Astrocyte (in vitro differentiated cells and primary cell): ENCODE results near the gene MLST8. TPM values are rescaled to one million over a fixed set of nuclear protein-coding genes. Genes with fewer than 3 reads are reported as not detected.

Source experiments
- DNase-seq: peaks from one replicate; pipeline ENCODE4 v3.0.0-alpha.2; 2010; ENCODE audit warnings: low read depth
- FAIRE-seq: peaks from 2 replicates; lab custom pipeline; 2011; peaks lifted over from hg19 to GRCh38; lab: Jason Lieb, UNC
- H2AFZ ChIP-seq: 2 replicates; pipeline ENCODE4 v1.6.0; 2012; ENCODE audit warnings: low read depth, low read length, inconsistent platforms
- H3K27ac ChIP-seq: 2 replicates; pipeline ENCODE4 v1.5.1; 2011; ENCODE audit warnings: low read depth, low read length, inconsistent platforms
- H3K27me3 ChIP-seq: 2 replicates; pipeline ENCODE4 v1.6.0; 2011; ENCODE audit warnings: low read length, inconsistent platforms; ENCODE audit not compliant: insufficient read depth
- H3K36me3 ChIP-seq: 2 replicates; pipeline ENCODE4 v1.5.1; 2011; ENCODE audit warnings: low read length, inconsistent platforms; ENCODE audit not compliant: insufficient read depth
- H3K4me1 ChIP-seq: 2 replicates; pipeline ENCODE4 v1.5.1; 2011; ENCODE audit warnings: low read length, inconsistent platforms; ENCODE audit not compliant: insufficient read depth
- H3K4me2 ChIP-seq: 2 replicates; pipeline ENCODE4 v1.6.0; 2012; ENCODE audit warnings: low read length, inconsistent platforms
- H3K4me3 ChIP-seq: 2 replicates; pipeline ENCODE4 v1.5.1; 2011; ENCODE audit warnings: low read depth, mild to moderate bottlenecking, low read length, inconsistent platforms; ENCODE audit not compliant: insufficient read depth
- H3K79me2 ChIP-seq: 2 replicates; pipeline ENCODE4 v1.6.0; 2012; ENCODE audit warnings: mild to moderate bottlenecking, low read length, inconsistent platforms; ENCODE audit not compliant: insufficient read depth
- H3K9ac ChIP-seq: 2 replicates; pipeline ENCODE4 v1.6.0; 2012; ENCODE audit warnings: mild to moderate bottlenecking, low read length, inconsistent platforms
- H3K9me3 ChIP-seq: 2 replicates; pipeline ENCODE4 v1.5.1; 2012; ENCODE audit warnings: low read depth, mild to moderate bottlenecking, low read length, inconsistent platforms; ENCODE audit not compliant: insufficient read depth
- H4K20me1 ChIP-seq: 2 replicates; pipeline ENCODE4 v1.6.0; 2012; ENCODE audit warnings: low read length, inconsistent platforms; ENCODE audit not compliant: insufficient read depth
- H3K27ac Mint-ChIP-seq: one replicate; pipeline ENCODE4 v1.8.0; 2021; ENCODE audit warnings: mild to moderate bottlenecking, mixed read lengths; ENCODE audit not compliant: unreplicated experiment
- H3K27me3 Mint-ChIP-seq: one replicate; pipeline ENCODE4 v1.8.0; 2021; ENCODE audit warnings: low read depth, mixed read lengths; ENCODE audit not compliant: unreplicated experiment
- H3K36me3 Mint-ChIP-seq: one replicate; pipeline ENCODE4 v1.8.0; 2021; ENCODE audit warnings: low read depth, mixed read lengths; ENCODE audit not compliant: unreplicated experiment
- H3K4me1 Mint-ChIP-seq: one replicate; pipeline ENCODE4 v1.8.0; 2021; ENCODE audit warnings: low read depth, mixed read lengths; ENCODE audit not compliant: unreplicated experiment
- H3K4me3 Mint-ChIP-seq: one replicate; pipeline ENCODE4 v1.8.0; 2021; ENCODE audit warnings: mild to moderate bottlenecking, moderate library complexity, mixed read lengths; ENCODE audit not compliant: unreplicated experiment
- H3K9me3 Mint-ChIP-seq: one replicate; pipeline ENCODE4 v1.8.0; 2021; ENCODE audit warnings: mild to moderate bottlenecking, mixed read lengths; ENCODE audit not compliant: unreplicated experiment
- CTCF ChIP-seq: IDR thresholded peaks from 2 replicates; pipeline ENCODE4 v1.5.1; 2011; ENCODE audit warnings: low read depth, mild to moderate bottlenecking, inconsistent platforms, low read length, moderate library complexity; ENCODE audit not compliant: insufficient read depth
- EZH2 ChIP-seq: IDR thresholded peaks from 2 replicates; pipeline ENCODE4 v1.6.1; 2012; ENCODE audit warnings: mild to moderate bottlenecking, low read length, inconsistent platforms; ENCODE audit not compliant: insufficient read depth
- total RNA-seq: library from RNA; stranded (reverse); gene quantifications from 2 replicates; pipeline ENCODE4 v1.2.1, GENCODE V29; 2021

Gene MLST8
- total RNA-seq, 1 donor from 2014 or later, result 34.7 TPM

DNA sequence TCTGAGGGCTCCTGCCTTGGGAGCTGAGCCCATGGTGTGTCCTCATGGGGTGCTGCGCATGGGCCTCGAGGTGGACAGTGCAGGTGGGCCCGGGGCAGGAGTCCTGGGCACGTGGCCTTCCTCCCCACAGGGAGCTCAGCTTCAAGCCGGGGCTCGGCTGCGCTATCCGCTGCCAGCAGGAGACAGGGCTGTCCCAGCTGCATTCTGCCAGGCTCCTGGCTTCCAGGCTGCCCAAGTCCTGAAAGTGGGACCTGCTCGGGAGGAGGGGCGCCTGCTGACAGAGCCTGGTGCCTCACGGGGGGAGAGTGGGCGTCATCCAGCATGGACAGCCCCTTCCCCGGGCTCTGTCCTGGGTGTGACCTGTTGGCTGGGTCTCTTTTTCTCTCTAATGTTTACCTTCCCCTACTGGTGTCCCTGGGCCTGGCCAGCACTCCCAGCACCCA lies 42.6 kb upstream of the MLST8 start:
- no peaks in the 10 kb centered on the region for H3K27me3 Mint-ChIP-seq
- Histone ChIP-seq H3K27me3 (no peaks in the 10 kb centered on the region), H3K9ac (no peak overlapping the region), H3K79me2 (peaks cover 84% of the 10 kb centered on the region), H4K20me1 (peaks cover 81% of the 10 kb centered on the region), H2AFZ (no peak overlapping the region), H3K4me1 (peaks cover 36% of the 10 kb centered on the region), H3K27ac (no peak overlapping the region), H3K4me2 (no peak overlapping the region), H3K36me3 (peaks cover 5% of the 10 kb centered on the region), H3K9me3 (no peaks in the 10 kb centered on the region), H3K4me3 (no peak overlapping the region)
- TF ChIP-seq CTCF (no peak), EZH2 (no peak)
- no peak for FAIRE-seq
- H3K27ac Mint-ChIP-seq, result no peak overlapping the region
- peaks cover 9% of the 10 kb centered on the region for H3K4me1 Mint-ChIP-seq
- no peaks in the 10 kb centered on the region for H3K36me3 Mint-ChIP-seq
- H3K4me3 Mint-ChIP-seq, result no peak overlapping the region
- no peaks in the 10 kb centered on the region for H3K9me3 Mint-ChIP-seq
- no peak for DNase-seq

DNA sequence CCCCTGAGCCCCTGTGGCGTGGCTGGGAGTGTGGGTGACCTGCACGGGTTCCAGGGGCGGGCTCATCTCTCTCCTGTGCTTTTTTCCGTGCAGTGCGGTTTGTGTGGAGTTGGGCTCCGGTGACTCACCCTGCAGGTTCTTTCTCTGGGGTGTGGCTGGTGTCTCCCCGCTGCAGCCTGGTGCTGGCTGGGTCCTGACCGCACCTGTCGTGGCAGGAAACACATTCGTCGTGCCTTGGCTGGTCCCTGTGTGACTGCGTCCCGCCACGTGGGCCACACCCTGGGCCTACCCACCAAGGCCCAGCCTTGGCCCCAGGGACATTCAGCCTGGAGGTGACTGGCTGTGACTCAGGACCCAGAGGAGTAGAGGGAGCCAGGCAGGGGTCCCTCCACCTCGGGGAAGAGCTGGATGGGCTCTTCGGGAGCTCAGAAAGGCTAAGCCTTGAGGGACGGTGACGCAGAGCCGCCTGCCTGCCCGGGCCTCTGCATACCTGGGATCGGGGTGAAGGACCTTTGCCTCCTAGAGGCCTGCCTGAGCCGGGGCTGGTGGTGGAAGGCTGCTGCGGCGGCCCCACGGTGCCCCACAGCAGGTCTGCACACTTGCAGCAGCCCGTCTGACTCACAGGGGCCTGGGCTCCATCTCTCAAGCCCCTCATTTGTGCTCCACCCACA lies 41.9 kb upstream of the MLST8 start:
- Histone ChIP-seq H3K9me3 (no peaks in the 10 kb centered on the region), H3K27me3 (no peaks in the 10 kb centered on the region), H2AFZ (no peak overlapping the region), H3K4me3 (no peak overlapping the region), H3K9ac (no peak overlapping the region), H3K27ac (no peak overlapping the region), H3K4me1 (peaks cover 30% of the 10 kb centered on the region), H4K20me1 (peaks cover 80% of the 10 kb centered on the region), H3K36me3 (peaks cover 7% of the 10 kb centered on the region), H3K4me2 (no peak overlapping the region), H3K79me2 (peaks cover 78% of the 10 kb centered on the region)
- Mint-ChIP-seq H3K27me3 (no peaks in the 10 kb centered on the region), H3K27ac (peak overlapping the region; percentile 72), H3K9me3 (no peaks in the 10 kb centered on the region), H3K4me3 (no peak overlapping the region), H3K36me3 (peaks cover 2% of the 10 kb centered on the region), H3K4me1 (peaks cover 6% of the 10 kb centered on the region)
- TF ChIP-seq EZH2, result no peak
- TF ChIP-seq CTCF, result no peak
- FAIRE-seq (no peak), DNase-seq (no peak)

DNA sequence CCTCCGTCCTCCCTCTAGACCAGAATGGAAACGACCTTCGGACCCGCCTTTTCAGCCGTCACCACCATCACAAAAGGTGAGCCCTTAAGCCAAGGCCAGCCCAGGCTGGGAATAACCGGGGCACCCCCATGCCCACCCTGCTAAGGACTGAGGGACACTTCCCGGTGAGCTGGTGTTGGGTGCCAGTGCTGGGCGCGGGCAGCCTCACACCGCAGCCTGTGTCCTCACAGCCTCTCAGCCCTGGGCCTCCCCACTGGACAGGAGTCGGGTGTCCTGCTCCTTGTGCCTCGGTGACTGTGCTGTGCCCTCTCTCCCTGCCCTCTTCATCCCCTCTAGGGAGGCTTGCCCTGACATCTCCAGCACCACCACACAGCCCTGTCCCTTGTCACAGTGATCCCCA lies 39.4 kb upstream of the MLST8 start:
- no peak for TF ChIP-seq EZH2
- no peak for TF ChIP-seq CTCF
- Histone ChIP-seq H3K27ac (no peak overlapping the region), H3K79me2 (peaks cover 54% of the 10 kb centered on the region), H3K4me3 (no peak overlapping the region), H3K4me1 (peaks cover 7% of the 10 kb centered on the region), H3K27me3 (no peaks in the 10 kb centered on the region), H2AFZ (no peak overlapping the region), H3K9ac (no peak overlapping the region), H3K4me2 (no peak overlapping the region), H3K9me3 (no peaks in the 10 kb centered on the region), H3K36me3 (peaks cover 7% of the 10 kb centered on the region), H4K20me1 (peaks cover 61% of the 10 kb centered on the region)
- Mint-ChIP-seq H3K27ac (peak overlapping the region; percentile 62), H3K36me3 (peaks cover 2% of the 10 kb centered on the region), H3K27me3 (no peaks in the 10 kb centered on the region), H3K4me1 (peaks cover 2% of the 10 kb centered on the region), H3K9me3 (no peaks in the 10 kb centered on the region), H3K4me3 (no peak overlapping the region)
- FAIRE-seq (no peak), DNase-seq (no peak)
